GM19467 (cell line): ENCODE measurements around the gene CCDC137.

Source experiments
- ATAC-seq: cut with Tn5 transposase; IDR thresholded peaks from one replicate; pipeline ENCODE4 v1.9.1; 2021; ENCODE audit warnings: mild to moderate bottlenecking, moderate library complexity; ENCODE audit not compliant: unreplicated experiment

The CCDC137 gene

DNA sequence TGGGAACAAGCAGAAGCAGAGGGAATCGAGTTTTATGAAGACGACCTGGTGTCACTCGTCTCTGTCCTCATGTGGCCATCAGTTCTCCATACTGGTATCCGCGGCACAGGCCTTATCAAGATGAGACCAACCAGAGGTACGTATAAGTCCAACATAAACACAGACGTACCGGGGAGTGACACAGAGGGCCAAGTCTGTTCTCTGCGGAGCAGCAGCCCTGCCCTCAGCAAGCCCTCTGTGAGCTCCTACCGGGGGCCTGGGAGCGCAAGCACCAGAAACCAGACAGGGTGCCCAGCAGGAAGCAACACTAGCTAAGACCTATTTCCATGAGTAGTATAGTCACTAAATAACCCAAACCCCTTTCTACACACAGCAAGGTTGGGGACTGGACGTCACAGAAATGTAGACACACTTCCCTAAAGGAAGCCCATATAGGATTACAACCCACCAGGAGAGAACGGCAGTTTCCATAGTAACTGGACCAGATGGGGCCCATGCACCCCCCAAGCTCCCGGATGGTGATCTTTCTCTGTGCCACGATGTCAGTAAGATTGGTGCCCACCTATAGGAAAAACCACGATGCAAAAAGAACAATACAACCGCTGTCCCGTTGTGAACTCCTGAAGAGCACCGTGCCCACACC lies 16.1 kb downstream of the CCDC137 start:
- no peak for ATAC-seq

- ATAC-seq = peak; percentile 1
These were observed 16.7 kb downstream of the CCDC137 start for GRCh38 chr17:81683208-81683583.

DNA sequence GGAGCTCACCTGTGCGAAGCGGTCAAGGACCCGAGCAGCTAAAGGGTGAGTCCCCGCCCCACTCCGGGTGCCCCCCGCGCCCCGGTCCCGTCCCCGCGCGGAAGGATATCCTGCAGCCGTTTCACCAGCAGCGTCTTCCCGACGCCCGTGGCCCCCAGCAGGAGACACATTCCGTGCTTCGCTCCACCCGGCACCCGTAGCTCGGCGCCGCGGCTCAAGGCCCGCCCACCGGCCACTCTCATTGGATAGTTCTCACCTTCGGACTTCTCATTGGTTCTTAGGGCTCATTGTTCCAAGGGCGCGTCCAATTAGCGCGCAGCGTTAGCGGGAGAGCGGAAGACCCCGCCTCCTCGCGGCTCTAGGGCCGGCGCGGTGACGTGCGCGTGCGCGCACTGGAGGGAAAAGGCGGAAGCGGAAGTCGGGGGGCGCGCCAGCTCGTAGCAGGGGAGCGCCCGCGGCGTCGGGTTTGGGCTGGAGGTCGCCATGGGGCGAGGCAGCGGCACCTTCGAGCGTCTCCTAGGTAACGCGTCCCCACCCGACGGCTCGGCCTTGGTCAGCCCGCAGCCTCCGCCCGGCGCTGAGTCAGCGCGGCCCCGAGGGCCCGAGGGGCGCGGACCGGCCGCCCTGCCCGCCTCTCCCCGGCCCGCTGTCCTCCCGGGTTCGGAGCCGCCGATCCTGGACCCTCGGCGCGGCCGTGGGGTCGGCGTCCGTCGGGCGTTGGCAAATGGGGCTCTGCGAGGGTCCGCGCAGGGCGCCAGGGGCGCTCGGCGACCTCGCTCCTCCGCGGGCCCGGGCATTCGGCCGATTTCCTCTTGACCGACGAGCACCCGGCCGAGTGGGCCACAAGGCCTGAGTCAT lies 17.3 kb downstream of the CCDC137 start, which contains the start of the genes ARL16 and HGS:
TSS of gene ARL16 (minus strand) at position 214 of the 858 bp plus-strand sequence. CDS start at position 170, 44 bp downstream.
TSS of gene HGS (plus strand) at position 428 of the 858 bp plus-strand sequence. CDS start at position 484, 56 bp downstream.
- ATAC-seq = peak; percentile 83

GRCh38 chr17:81684442-81684911 lies 17.9 kb downstream of the CCDC137 start:
- peak; percentile 3 for ATAC-seq

- no peak for ATAC-seq
These were observed 18.6 kb downstream of the CCDC137 start for GRCh38 chr17:81685108-81685507.

- ATAC-seq = no peak
These were observed 20.1 kb downstream of the CCDC137 start for GRCh38 chr17:81686614-81687013.

DNA sequence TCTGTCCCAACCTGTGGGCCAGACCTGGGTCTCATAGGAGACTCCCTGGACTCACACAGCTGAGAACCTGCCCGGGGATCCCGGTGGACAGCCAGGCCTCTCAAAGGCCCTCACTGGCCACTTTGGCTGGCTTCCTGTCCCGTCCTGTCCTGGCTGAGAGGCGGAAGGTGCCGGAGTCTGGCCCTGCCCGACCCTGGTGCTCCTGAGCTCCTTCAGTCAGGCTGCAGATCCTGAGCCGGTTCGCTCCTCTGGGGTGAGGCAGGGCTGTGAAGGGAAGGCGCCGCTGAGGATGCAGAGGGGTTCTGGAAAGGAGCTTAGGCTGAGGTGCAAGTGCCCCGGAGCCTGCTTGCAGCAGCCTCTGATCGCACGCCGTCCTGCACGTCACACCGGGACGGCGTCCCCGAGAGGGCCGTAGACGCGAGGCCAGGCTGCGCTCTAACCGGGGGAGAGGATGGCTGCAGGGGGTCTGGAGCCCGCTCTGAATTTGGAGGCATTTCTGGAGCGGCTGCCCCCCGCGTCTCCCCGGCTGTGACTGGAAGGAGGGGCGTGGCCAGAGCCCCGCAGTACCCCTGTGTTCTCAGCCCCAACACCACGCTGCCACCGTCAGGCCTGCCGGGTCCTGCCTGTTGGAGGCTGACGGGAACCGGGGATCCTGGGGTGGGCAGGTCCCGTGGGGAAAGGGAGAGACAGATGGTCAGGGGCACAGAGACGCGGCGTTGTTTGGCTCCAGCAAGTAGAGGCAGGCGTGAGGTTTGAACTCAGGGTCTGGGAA lies 21.4 kb downstream of the CCDC137 start:
- ATAC-seq = no peak

GRCh38 chr17:81688616-81689015 lies 22.1 kb downstream of the CCDC137 start:
- ATAC-seq = no peak

DNA sequence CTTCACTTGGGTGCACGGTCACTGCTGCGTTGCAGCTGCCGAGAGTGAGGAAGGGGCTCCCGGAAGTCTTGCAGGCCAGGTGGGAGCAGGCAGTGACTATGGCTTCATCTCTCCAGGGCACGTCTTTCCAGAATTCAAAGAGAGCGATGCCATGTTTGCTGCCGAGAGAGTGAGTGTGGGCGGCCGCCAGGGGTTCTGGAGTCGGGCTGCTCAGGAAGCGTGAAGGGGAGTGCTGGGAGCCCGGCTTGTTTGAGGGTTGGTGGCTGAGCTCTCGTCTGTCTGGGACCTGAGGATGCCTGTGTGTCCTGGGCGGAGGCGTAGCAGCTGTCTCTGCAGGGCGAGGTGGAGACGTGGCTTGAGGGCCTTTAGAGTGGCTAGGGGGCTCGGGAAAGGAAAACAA lies 23.5 kb downstream of the CCDC137 start:
- no peak for ATAC-seq

GRCh38 chr17:81690549-81690948 lies 24.0 kb downstream of the CCDC137 start:
- no peak for ATAC-seq

DNA sequence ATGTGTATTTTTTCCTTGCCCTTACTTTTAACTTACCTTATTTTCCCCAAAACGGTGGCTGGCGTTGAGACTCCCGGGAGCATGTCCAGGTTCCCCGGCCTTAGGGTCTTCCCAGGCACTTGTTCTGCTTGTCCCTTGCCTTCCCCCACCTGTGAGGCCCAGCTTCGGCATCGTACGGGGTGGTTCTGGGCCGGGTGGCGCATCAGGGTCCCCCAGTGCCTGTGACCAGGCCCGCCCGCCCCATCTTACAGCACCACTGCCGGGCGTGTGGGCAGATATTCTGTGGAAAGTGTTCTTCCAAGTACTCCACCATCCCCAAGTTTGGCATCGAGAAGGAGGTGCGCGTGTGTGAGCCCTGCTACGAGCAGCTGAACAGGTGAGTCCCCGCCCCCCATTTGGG lies 24.7 kb downstream of the CCDC137 start:
- ATAC-seq = no peak

DNA sequence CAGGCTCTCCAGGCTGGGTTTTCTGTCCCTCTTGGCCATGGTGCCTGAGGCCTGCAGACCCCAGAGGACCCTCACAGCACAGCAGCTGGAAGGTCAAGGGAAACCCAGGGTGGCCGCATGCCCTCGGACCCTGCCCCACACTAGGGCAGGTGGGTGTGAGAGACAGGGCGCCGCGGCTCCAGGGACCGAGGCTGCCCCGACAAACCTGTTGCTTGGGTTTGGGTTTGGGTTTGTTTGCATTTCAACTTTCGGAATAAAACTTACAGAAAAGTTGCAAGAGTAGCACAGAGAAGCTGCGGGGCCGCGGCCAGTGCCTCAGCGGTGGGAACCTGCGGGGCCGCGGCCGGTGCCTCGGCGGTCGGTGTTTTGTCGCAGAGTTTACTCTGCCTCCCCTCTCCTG lies 25.1 kb downstream of the CCDC137 start:
- ATAC-seq = no peak

DNA sequence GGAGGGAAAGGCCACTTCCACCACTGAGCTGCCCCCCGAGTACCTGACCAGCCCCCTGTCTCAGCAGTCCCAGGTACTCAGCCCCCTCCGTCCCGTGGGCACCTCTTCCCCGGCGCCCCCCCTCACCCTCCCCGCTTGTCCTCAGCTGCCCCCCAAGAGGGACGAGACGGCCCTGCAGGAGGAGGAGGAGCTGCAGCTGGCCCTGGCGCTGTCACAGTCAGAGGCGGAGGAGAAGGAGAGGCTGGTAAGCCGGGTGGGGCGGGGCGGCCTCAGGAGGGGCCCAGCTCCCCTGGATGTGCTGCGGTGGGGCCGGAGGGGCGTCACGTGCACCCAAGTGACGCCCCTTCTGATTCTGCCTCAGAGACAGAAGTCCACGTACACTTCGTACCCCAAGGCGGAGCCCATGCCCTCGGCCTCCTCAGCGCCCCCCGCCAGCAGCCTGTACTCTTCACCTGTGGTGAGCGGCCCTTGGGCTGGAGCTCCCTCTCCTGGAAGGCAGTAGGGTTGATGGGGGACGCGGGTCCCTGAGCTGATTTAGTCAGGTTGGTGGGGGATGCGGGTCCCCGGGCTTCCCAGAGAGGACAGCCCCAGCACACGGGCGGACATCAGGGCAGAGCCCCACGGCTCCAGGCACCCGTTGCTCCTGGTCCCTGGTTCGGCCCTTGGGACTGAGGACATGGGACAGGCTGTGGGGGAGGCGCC lies 27.1 kb downstream of the CCDC137 start:
- no peak for ATAC-seq

DNA sequence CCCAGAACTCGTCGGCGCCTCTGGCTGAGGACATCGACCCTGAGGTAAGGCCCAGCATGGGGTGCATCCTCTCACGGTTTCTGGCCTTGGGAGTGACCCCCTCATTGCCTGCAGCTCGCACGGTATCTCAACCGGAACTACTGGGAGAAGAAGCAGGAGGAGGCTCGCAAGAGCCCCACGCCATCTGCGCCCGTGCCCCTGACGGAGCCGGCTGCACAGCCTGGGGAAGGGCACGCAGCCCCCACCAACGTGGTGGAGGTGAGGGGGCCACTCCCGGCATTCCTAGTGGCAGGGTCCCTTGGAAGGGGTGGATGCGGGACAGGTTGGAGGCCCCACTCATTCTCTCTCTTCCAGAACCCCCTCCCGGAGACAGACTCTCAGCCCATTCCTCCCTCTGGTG lies 28.3 kb downstream of the CCDC137 start:
- ATAC-seq = no peak

DNA sequence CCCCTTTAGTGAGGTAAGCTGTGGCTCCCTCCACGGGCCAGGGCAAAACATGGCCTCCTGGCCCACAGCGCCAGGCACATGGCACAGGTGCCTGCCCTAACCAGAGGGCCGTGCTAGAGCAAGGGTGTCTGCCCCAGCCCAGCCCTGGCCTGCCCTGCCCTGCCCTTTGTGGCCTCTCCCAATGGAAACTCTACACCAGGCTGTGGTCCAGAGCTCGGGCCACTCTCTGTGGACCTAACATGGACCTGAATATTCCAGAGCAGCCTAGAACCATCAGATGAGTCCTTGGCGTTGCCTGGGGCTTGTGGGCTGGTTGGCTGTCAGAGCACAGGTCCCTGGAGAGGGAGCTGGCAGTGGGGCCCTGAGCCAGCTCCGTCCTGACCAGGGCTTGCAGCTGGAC lies 28.7 kb downstream of the CCDC137 start:
- no peak for ATAC-seq

- no peak for ATAC-seq
These were observed 29.3 kb downstream of the CCDC137 start for GRCh38 chr17:81695801-81696200.

DNA sequence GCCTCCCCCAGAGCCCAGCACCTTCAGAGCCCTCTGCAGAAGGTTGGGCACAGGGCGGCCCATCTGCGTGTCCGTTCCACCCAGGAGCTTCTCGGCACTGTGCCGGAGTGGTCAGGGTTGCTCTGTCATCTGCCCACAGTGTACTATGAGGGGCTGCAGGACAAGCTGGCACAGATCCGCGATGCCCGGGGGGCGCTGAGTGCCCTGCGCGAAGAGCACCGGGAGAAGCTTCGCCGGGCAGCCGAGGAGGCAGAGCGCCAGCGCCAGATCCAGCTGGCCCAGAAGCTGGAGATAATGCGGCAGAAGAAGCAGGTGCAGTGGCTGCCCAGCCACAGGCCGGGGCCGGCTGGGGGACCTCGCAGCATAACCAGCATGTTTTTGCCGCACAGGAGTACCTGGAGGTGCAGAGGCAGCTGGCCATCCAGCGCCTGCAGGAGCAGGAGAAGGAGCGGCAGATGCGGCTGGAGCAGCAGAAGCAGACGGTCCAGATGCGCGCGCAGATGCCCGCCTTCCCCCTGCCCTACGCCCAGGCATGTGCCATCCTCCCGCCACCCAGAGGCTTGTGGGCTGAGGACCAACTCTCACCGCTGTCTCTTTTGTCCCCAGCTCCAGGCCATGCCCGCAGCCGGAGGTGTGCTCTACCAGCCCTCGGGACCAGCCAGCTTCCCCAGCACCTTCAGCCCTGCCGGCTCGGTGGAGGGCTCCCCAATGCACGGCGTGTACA lies 29.8 kb downstream of the CCDC137 start:
- no peak for ATAC-seq

- no peak for ATAC-seq
These were observed 30.9 kb downstream of the CCDC137 start for GRCh38 chr17:81697261-81698044.
